Measurements from ENCODE around the gene MARCO.

- TF ChIP-seq CTCF (conservative IDR thresholded peaks at IDR 0.05; ENCODE audit: low read depth, low read length): no peak
- no peak for TF ChIP-seq EZH2phosphoT487 (IDR thresholded peaks at IDR 0.05; ENCODE audit: borderline replicate concordance, low read length)
- TF ChIP-seq EZH2 (IDR thresholded peaks at IDR 0.05; ENCODE audit: low read length, unreplicated experiment): no peak
These were observed 52.8 kb downstream of the MARCO start for GRCh38 chr2:118994778-118995177.

All from PC-3 (cell line).